HEK293 (cell line): Measurements from ENCODE around the gene OR2AK2.

Source experiments
- CTCF ChIP-seq: fragments of 450-650 bp; formaldehyde crosslinking; IDR thresholded peaks from 2 replicates; pipeline ENCODE4 v1.5.1; 2016; ENCODE audit warnings: missing biosample characterization, missing genetic modification characterization
- MYNN ChIP-seq: fragments of 450-650 bp; formaldehyde crosslinking; IDR thresholded peaks from 2 replicates; pipeline ENCODE4 v1.5.1; 2016; ENCODE audit warnings: missing biosample characterization, missing genetic modification characterization, borderline replicate concordance
- TCF7L2 ChIP-seq: IDR thresholded peaks from 2 replicates; pipeline ENCODE4 v1.6.1; 2011; ENCODE audit warnings: low read depth, mild to moderate bottlenecking, inconsistent platforms, low read length, moderate library complexity, borderline replicate concordance
- ZNF776 ChIP-seq: fragments of 450-650 bp; formaldehyde crosslinking; IDR thresholded peaks from 2 replicates; pipeline ENCODE4 v1.5.0; 2017; ENCODE audit warnings: missing biosample characterization, missing genetic modification characterization, borderline replicate concordance

- TF ChIP-seq ZNF776 (tag by site-specific recombination) (no peak), MYNN (tag by site-specific recombination) (no peak), CTCF (no peak), TCF7L2 (no peak)
Measured at GRCh38 chr1:247936415-247936814, 28.6 kb upstream of the OR2AK2 start.
